NB4 (cell line): ENCODE results near the gene TRIM37.

Source experiments
- MYC ChIP-seq: IDR thresholded peaks from 2 replicates; pipeline ENCODE4 v1.6.1; 2011; ENCODE audit warnings: low read depth, low read length
- POLR2A ChIP-seq: IDR thresholded peaks from 2 replicates; pipeline ENCODE4 v1.6.1; 2011; ENCODE audit warnings: mild to moderate bottlenecking; ENCODE audit not compliant: insufficient read length; ENCODE audit errors: extremely low read depth
- TF ChIP-seq, protein P1 (sequence below): IDR thresholded peaks from one replicate; pipeline ENCODE4 v1.5.1; 2012; ENCODE audit warnings: low read depth, low read length
- TF ChIP-seq, protein P2 (sequence below): IDR thresholded peaks from 2 replicates; pipeline ENCODE4 v1.6.1; 2011; ENCODE audit warnings: low read depth, low read length

DNA sequence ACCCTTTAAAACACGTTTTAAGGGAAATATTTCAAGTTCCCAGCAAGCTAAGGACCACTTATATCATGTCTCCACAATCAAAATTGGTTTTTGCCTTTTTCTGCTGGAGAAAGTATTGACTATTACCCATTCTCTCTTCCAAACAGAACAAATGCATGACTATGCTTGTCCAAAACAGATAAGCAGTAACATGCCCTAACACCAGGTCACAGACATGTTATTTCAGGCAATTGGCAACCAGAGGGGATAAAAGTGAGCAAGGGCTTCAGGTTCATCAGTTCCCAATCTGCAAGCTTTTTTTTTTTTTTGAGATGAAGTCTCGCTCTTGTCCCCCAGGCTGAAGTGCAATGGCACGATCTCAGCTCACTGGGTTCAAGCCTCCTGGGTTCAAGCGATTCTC, 33.3 kb upstream of the TRIM37 start:
- TF ChIP-seq POLR2A (no peak), MYC (no peak)
- TF ChIP-seq, protein P1, sequence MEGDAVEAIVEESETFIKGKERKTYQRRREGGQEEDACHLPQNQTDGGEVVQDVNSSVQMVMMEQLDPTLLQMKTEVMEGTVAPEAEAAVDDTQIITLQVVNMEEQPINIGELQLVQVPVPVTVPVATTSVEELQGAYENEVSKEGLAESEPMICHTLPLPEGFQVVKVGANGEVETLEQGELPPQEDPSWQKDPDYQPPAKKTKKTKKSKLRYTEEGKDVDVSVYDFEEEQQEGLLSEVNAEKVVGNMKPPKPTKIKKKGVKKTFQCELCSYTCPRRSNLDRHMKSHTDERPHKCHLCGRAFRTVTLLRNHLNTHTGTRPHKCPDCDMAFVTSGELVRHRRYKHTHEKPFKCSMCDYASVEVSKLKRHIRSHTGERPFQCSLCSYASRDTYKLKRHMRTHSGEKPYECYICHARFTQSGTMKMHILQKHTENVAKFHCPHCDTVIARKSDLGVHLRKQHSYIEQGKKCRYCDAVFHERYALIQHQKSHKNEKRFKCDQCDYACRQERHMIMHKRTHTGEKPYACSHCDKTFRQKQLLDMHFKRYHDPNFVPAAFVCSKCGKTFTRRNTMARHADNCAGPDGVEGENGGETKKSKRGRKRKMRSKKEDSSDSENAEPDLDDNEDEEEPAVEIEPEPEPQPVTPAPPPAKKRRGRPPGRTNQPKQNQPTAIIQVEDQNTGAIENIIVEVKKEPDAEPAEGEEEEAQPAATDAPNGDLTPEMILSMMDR = no peak
- TF ChIP-seq, protein P2, sequence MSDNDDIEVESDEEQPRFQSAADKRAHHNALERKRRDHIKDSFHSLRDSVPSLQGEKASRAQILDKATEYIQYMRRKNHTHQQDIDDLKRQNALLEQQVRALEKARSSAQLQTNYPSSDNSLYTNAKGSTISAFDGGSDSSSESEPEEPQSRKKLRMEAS = no peak
